ENCODE measurements around the gene FKBP11. TPM values are rescaled to one million over a fixed set of nuclear protein-coding genes. Genes with fewer than 3 reads are reported as not detected.

FKBP11 gene
- total and polyA plus RNA-seq, 2 of the 13 experiments (the other 11 are each of a cell fraction or from before 2014, with no cell fraction given): 15.5 to 19.4 TPM

GRCh38 chr12:48883305-48884161 lies 41.8 kb downstream of the FKBP11 start (continued):
- TF ChIP-seq E2F2 (CRISPR knock-in tag; IDR thresholded peaks at IDR 0.05; ENCODE audit: borderline replicate concordance) (no peak), SOX5 (CRISPR knock-in tag; IDR thresholded peaks at IDR 0.05; ENCODE audit: borderline replicate concordance) (peak; percentile 90), NFE2L1 (CRISPR knock-in tag; IDR thresholded peaks at IDR 0.05; ENCODE audit: borderline replicate concordance) (no peak), TERF1 (CRISPR knock-in tag; IDR thresholded peaks at IDR 0.05) (no peak), FOXK1 (CRISPR knock-in tag; IDR thresholded peaks at IDR 0.05; ENCODE audit: borderline replicate concordance, low read depth) (peak; percentile 62; the same call in 1 of the 2 replicates), ZNF281 (CRISPR knock-in tag; IDR thresholded peaks at IDR 0.05; ENCODE audit: borderline replicate concordance) (0 out of 2 replicates have a peak, but pooled peaks have one; percentile 19), SRF (IDR thresholded peaks at IDR 0.05; ENCODE audit: low read depth, low read length) (no peak), NR2F1 (CRISPR knock-in tag; IDR thresholded peaks at IDR 0.05) (peak; percentile 46 to 47; a peak in 2 of 4 replicates), KLF9 (CRISPR knock-in tag; IDR thresholded peaks at IDR 0.05; ENCODE audit: low read depth) (no peak), FOXP1 (IDR thresholded peaks at IDR 0.05) (no peak), FOXP1 (CRISPR knock-in tag; IDR thresholded peaks at IDR 0.05) (peak; percentile 76; the same call in 1 of the 2 replicates), IKZF4 (CRISPR knock-in tag; IDR thresholded peaks at IDR 0.05; ENCODE audit: borderline replicate concordance, low read depth, not compliant biosample characterization) (no peak), ZNF430 (CRISPR knock-in tag; IDR thresholded peaks at IDR 0.05) (no peak), RORA (CRISPR knock-in tag; IDR thresholded peaks at IDR 0.05) (no peak), ZNF550 (CRISPR knock-in tag; IDR thresholded peaks at IDR 0.05; ENCODE audit: borderline replicate concordance) (no peak), ZNF615 (CRISPR knock-in tag; IDR thresholded peaks at IDR 0.05; ENCODE audit: borderline replicate concordance) (0 out of 2 replicates have a peak, but pooled peaks have one; percentile 18), ZNF784 (CRISPR knock-in tag; IDR thresholded peaks at IDR 0.05; ENCODE audit: borderline replicate concordance) (0 out of 2 replicates have a peak, but pooled peaks have one; percentile 44), ZNF703 (CRISPR knock-in tag; IDR thresholded peaks at IDR 0.05; ENCODE audit: borderline replicate concordance) (no peak), ZNF446 (CRISPR knock-in tag; IDR thresholded peaks at IDR 0.05) (no peak), FOSL2 (CRISPR knock-in tag; IDR thresholded peaks at IDR 0.05) (peak; percentile 55), KAT8 (CRISPR knock-in tag; IDR thresholded peaks at IDR 0.05) (peak; percentile 30; the same call in 1 of the 2 replicates), SP140L (CRISPR knock-in tag; IDR thresholded peaks at IDR 0.05; ENCODE audit: borderline replicate concordance) (no peak)
